Endodermal cell (in vitro differentiated cells): ENCODE data around the gene TSC1. TPM values are rescaled to one million over a fixed set of nuclear protein-coding genes. Genes with fewer than 3 reads are reported as not detected.

Source experiments
- DNase-seq: peaks from one replicate; pipeline ENCODE4 v3.0.0-alpha.2; 2017
- H3K27ac ChIP-seq: 2 replicates; pipeline ENCODE4 v1.5.1; 2013; ENCODE audit warnings: mild to moderate bottlenecking, low read depth, low read length, moderate library complexity
- H3K27me3 ChIP-seq: 2 replicates; pipeline ENCODE4 v1.6.1; 2013; ENCODE audit warnings: mild to moderate bottlenecking, low read length, moderate library complexity; ENCODE audit not compliant: insufficient read depth, control insufficient read depth, poor library complexity, severe bottlenecking
- H3K36me3 ChIP-seq: 2 replicates; pipeline ENCODE4 v1.7.0; 2013; ENCODE audit warnings: mild to moderate bottlenecking, low read length, moderate library complexity; ENCODE audit not compliant: control insufficient read depth, insufficient read depth
- H3K4me1 ChIP-seq: one replicate; pipeline ENCODE4 v1.7.0; 2013; ENCODE audit warnings: low read length; ENCODE audit not compliant: control insufficient read depth, insufficient read depth
- H3K4me3 ChIP-seq: 2 replicates; pipeline ENCODE4 v1.5.1; 2013; ENCODE audit warnings: mild to moderate bottlenecking, low read length, moderate library complexity
- H3K9ac ChIP-seq: 2 replicates; pipeline ENCODE4 v1.6.1; 2013; ENCODE audit warnings: mild to moderate bottlenecking, low read length, moderate library complexity; ENCODE audit not compliant: poor library complexity, severe bottlenecking; ENCODE audit errors: extremely low read depth
- H3K9me3 ChIP-seq: 2 replicates; pipeline ENCODE4 v1.6.1; 2013; ENCODE audit warnings: mild to moderate bottlenecking, low read length, moderate library complexity; ENCODE audit not compliant: control insufficient read depth
- H3K27ac Mint-ChIP-seq: 2 replicates; pipeline ENCODE4 v1.8.0; 2020; ENCODE audit warnings: mixed read lengths
- H3K27me3 Mint-ChIP-seq: 2 replicates; pipeline ENCODE4 v1.8.0; 2021; ENCODE audit warnings: mild to moderate bottlenecking, mixed read lengths; ENCODE audit not compliant: insufficient read depth
- H3K36me3 Mint-ChIP-seq: 2 replicates; pipeline ENCODE4 v1.8.0; 2020; ENCODE audit warnings: low read depth, mixed read lengths
- H3K4me1 Mint-ChIP-seq: 2 replicates; pipeline ENCODE4 v1.8.0; 2020; ENCODE audit warnings: mixed read lengths
- H3K4me3 Mint-ChIP-seq: 2 replicates; pipeline ENCODE4 v1.8.0; 2020; ENCODE audit warnings: mild to moderate bottlenecking, moderate library complexity, mixed read lengths
- H3K9me3 Mint-ChIP-seq: 2 replicates; pipeline ENCODE4 v1.8.0; 2020; ENCODE audit warnings: mild to moderate bottlenecking, mixed read lengths
- WGBS, 2 experiments: methylation state at CpG; one replicate each; pipeline versions ENCODE4 v1.1.5 to v1.1.7; 2013; ENCODE audit warnings: missing lambda C conversion rate in 2 of 2, mixed read lengths in 1 of 2; ENCODE audit not compliant: insufficient coverage in 1 of 2, insufficient read length in 1 of 2; 5-methylcytosine and 5-hydroxymethylcytosine counted together
- total RNA-seq, 2 donors: library from RNA; stranded (reverse); fragmentation: NEBNext Ultra II Directional in 1 of 2; extraction: Animal tissue kit (Norgen Biotek cat#: 25700) in 1 of 2; gene quantifications; 2 replicates in 1 of 2; 3 replicates in 1 of 2; pipeline ENCODE4 v1.2.1, GENCODE V29; 2021
- TF ChIP-seq, protein P1 (sequence below): fragments of 200-600 bp; sonication (generic); conservative IDR thresholded peaks from 2 replicates; pipeline ENCODE4 v1.5.0; 2021; ENCODE audit warnings: antibody characterized with exemption, mild to moderate bottlenecking

The TSC1 gene
- total RNA-seq, 2 donors from 2014 or later, result 67.8 to 72.9 TPM

DNA sequence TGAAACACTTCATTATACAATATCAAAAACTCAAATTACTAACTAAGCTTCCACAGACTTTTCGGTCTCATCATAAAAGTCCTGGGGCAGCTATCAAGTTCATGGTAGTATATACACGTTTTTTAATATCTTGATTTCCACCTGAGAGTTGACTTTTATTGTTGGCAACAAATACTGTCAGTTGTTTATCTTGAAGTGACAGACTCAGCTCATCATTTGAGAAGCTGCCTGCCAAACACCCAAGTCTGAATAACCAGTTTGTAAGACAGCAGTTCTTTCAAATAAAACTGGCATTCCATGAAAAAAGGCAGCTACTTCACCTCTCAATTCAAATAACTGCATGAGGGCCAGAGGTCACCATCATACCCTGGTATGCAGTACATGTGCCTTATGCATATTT is 35.1 kb downstream of the TSC1 start:
- H3K27ac Mint-ChIP-seq, result no peak overlapping the region
- peaks cover 3% of the 10 kb centered on the region for H3K4me1 ChIP-seq
- peaks cover 54% of the 10 kb centered on the region for H3K36me3 Mint-ChIP-seq
- H3K27me3 ChIP-seq, result no peaks in the 10 kb centered on the region
- no peak overlapping the region for H3K9ac ChIP-seq
- no peak overlapping the region for H3K4me3 ChIP-seq
- H3K4me1 Mint-ChIP-seq, result peaks cover 6% of the 10 kb centered on the region
- 90 to 93% methylated on average over 2 of the region's 2 CpGs for WGBS, 2 experiments
- H3K4me3 Mint-ChIP-seq, result no peak overlapping the region
- no peak for DNase-seq
- H3K9me3 Mint-ChIP-seq, result no peaks in the 10 kb centered on the region
- H3K27ac ChIP-seq, result no peak overlapping the region
- no peaks in the 10 kb centered on the region for H3K9me3 ChIP-seq
- H3K36me3 ChIP-seq, result peaks cover 64% of the 10 kb centered on the region
- no peaks in the 10 kb centered on the region for H3K27me3 Mint-ChIP-seq
- TF ChIP-seq, protein P1, sequence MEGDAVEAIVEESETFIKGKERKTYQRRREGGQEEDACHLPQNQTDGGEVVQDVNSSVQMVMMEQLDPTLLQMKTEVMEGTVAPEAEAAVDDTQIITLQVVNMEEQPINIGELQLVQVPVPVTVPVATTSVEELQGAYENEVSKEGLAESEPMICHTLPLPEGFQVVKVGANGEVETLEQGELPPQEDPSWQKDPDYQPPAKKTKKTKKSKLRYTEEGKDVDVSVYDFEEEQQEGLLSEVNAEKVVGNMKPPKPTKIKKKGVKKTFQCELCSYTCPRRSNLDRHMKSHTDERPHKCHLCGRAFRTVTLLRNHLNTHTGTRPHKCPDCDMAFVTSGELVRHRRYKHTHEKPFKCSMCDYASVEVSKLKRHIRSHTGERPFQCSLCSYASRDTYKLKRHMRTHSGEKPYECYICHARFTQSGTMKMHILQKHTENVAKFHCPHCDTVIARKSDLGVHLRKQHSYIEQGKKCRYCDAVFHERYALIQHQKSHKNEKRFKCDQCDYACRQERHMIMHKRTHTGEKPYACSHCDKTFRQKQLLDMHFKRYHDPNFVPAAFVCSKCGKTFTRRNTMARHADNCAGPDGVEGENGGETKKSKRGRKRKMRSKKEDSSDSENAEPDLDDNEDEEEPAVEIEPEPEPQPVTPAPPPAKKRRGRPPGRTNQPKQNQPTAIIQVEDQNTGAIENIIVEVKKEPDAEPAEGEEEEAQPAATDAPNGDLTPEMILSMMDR, result no peak

DNA sequence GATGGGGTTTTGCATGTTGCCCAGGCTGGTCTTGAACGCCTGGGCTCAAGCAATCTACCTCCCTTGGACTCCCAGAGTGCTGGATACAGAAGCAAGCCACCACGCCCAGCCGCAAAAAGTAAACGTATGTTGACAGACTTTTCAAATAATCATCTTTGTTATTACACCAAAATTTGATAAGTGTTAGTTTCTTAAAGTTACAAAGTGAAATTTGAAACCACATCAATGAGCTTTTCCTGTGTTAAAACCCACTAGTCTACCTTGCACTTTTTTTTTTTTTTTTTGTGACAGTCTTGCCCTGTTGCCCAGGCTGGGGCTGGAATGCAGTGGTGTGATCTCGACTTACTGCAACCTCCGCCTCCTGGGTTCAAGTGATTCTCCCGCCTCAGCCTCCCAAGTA is 35.8 kb downstream of the TSC1 start:
- no peak overlapping the region for H3K27ac Mint-ChIP-seq
- no peaks in the 10 kb centered on the region for H3K27me3 Mint-ChIP-seq
- no peaks in the 10 kb centered on the region for H3K9me3 ChIP-seq
- DNase-seq, result no peak
- H3K4me1 Mint-ChIP-seq, result peaks cover 12% of the 10 kb centered on the region
- H3K27ac ChIP-seq, result no peak overlapping the region
- no peaks in the 10 kb centered on the region for H3K9me3 Mint-ChIP-seq
- TF ChIP-seq, protein P1, result no peak
- WGBS, 2 experiments, result 93 to 100% methylated on average over 1 to 7 of the region's 7 CpGs
- peaks cover 60% of the 10 kb centered on the region for H3K36me3 ChIP-seq
- no peak overlapping the region for H3K9ac ChIP-seq
- H3K27me3 ChIP-seq, result no peaks in the 10 kb centered on the region
- no peak overlapping the region for H3K4me3 Mint-ChIP-seq
- peaks cover 54% of the 10 kb centered on the region for H3K36me3 Mint-ChIP-seq
- H3K4me3 ChIP-seq, result no peak overlapping the region
- H3K4me1 ChIP-seq, result peaks cover 4% of the 10 kb centered on the region

DNA sequence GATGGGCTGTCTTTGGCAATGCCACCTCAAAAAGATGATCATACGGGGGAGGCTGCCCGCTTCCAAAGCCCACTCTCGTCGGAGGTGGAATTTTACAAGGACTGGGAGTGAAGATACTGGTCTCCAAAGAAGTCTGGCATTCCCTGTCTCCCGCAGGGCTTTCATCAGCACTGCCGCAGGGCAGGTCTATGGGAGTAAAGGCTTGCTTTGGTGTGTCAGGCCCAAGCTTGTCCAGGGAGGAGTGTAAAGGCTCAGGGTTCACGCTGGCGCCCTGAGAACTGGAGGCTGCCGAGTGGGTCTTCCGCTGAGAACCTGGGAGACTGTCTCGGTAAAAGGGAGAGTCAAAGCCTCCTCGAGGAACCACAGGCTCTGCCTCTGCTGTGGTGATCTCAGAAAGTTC is 38.7 kb downstream of the TSC1 start:
- Mint-ChIP-seq H3K27me3 (no peaks in the 10 kb centered on the region), H3K27ac (no peak overlapping the region), H3K9me3 (no peaks in the 10 kb centered on the region), H3K4me1 (peaks cover 17% of the 10 kb centered on the region), H3K36me3 (peaks cover 59% of the 10 kb centered on the region), H3K4me3 (no peak overlapping the region)
- Histone ChIP-seq H3K27ac (no peak overlapping the region), H3K9ac (no peak overlapping the region), H3K27me3 (no peaks in the 10 kb centered on the region), H3K4me1 (peaks cover 7% of the 10 kb centered on the region), H3K9me3 (no peaks in the 10 kb centered on the region), H3K4me3 (no peak overlapping the region), H3K36me3 (peaks cover 56% of the 10 kb centered on the region)
- 94 to 96% methylated on average over 9 to 12 of the region's 12 CpGs for WGBS, 2 experiments
- no peak for DNase-seq
- TF ChIP-seq, protein P1, result no peak
